IMR-90 (cell line): Measurements from ENCODE around the gene FER1L5.

ENCODE experiments used
- MXI1 ChIP-seq: IDR thresholded peaks from 2 replicates; pipeline ENCODE4 v1.6.1; 2012; ENCODE audit warnings: low read depth, mild to moderate bottlenecking, low read length, moderate library complexity, borderline replicate concordance
- POLR2A ChIP-seq: IDR thresholded peaks from 2 replicates; pipeline ENCODE4 v1.6.1; 2012; ENCODE audit warnings: mild to moderate bottlenecking, low read depth, low read length
- RCOR1 ChIP-seq: IDR thresholded peaks from 2 replicates; pipeline ENCODE4 v1.6.1; 2012; ENCODE audit warnings: mild to moderate bottlenecking, low read length, improper control_type of control experiment; ENCODE audit not compliant: insufficient replicate concordance
- TF ChIP-seq, protein P1 (sequence below): conservative IDR thresholded peaks from 2 replicates; pipeline ENCODE4 v1.5.1; 2012; ENCODE audit warnings: mild to moderate bottlenecking, low read depth, low read length, improper control_type of control experiment

DNA sequence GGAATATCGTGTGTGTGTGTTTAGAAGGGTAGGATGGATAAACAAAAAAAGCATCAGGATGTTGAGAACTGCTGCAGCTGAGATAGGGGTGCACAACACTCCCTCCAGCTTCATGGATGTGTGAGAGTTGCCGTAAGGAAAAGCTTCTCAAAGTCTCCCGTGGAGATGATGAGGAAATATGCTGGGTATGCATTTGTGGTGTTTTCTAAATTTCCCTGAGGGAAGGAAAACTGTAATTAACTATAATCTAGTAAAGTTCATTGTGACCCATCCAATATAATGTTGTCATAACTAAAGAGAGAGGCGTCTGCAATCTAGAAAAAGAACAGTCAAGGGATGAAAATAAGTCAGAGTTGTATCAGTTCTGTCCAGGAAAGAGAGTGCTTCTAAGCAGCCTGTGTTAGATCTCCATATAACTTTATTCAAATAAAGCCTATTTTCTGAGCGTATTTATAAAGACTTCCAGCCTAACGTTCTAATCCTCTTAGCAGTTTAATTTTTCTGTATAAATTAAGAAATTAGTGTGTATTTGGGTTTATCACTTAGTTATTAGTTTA, 104.6 kb downstream of the FER1L5 start:
- TF ChIP-seq, protein P1, sequence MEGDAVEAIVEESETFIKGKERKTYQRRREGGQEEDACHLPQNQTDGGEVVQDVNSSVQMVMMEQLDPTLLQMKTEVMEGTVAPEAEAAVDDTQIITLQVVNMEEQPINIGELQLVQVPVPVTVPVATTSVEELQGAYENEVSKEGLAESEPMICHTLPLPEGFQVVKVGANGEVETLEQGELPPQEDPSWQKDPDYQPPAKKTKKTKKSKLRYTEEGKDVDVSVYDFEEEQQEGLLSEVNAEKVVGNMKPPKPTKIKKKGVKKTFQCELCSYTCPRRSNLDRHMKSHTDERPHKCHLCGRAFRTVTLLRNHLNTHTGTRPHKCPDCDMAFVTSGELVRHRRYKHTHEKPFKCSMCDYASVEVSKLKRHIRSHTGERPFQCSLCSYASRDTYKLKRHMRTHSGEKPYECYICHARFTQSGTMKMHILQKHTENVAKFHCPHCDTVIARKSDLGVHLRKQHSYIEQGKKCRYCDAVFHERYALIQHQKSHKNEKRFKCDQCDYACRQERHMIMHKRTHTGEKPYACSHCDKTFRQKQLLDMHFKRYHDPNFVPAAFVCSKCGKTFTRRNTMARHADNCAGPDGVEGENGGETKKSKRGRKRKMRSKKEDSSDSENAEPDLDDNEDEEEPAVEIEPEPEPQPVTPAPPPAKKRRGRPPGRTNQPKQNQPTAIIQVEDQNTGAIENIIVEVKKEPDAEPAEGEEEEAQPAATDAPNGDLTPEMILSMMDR, result no peak
- TF ChIP-seq POLR2A (no peak), RCOR1 (no peak), MXI1 (no peak)
